D721Med (cell line): ENCODE measurements around the gene CACNA2D2.
A peak's percentile ranks its signal among the peaks of the same experiment; 100 is the strongest.

Experiments used
- DNase-seq: peaks from one replicate; pipeline ENCODE4 v3.0.0; 2011; ENCODE audit warnings: low spot score; ENCODE audit not compliant: insufficient read length
- FAIRE-seq: peaks from 2 replicates; lab custom pipeline; 2011; peaks lifted over from hg19 to GRCh38; lab: Jason Lieb, UNC
- TF ChIP-seq, protein P1 (sequence below): IDR thresholded peaks from 2 replicates; pipeline ENCODE4 v1.5.1; 2012; ENCODE audit warnings: mild to moderate bottlenecking, control low read depth; ENCODE audit not compliant: insufficient read depth; ENCODE audit errors: missing control alignments

The CACNA2D2 gene

DNA sequence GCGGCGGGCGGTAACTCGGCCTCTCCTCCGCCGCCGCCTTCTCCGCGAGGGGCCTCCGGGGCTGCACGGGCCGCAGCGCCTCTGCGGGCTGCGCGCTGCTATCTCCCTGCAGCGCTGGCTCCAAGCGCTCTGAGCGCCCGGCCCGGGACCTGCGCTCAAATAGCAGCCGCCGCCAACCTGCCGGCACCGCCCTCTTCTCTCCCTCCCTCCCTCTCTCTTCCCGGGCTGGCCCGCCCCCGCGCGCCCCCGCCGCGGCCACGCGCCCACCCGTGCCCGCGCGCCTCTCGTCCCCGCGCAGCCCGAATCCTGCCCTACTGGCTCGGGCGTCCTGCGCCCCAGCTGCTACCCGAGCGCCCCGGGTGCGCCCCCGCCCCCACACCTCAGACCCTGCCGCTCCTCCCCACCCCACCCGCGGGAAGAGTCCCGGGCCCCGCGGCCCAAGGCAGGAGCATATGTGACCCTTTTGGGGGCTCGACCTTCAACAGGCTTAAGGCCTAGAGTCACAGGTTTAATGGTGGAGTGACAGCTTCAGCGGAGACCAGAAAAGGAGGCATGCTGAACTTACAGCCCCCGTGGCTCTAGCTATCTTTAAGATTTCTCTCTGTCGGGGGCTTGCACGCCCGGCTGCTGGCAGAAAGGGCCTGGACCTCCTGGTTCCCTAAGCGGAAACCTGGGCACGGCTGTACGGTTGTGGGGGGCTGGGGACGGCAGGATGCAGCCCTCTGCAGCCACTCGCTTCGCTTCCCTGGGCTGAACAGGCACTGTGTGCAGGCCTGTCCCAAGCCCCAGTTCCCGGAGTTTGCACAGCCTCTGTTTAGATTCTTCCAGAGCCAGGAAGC, at the start of gene CACNA2D2:
Gene CACNA2D2, minus strand, starts transcription at position 131 of the 839 bp plus-strand sequence. CDS start 211 bp downstream, outside the sequence.
- TF ChIP-seq, protein P1, sequence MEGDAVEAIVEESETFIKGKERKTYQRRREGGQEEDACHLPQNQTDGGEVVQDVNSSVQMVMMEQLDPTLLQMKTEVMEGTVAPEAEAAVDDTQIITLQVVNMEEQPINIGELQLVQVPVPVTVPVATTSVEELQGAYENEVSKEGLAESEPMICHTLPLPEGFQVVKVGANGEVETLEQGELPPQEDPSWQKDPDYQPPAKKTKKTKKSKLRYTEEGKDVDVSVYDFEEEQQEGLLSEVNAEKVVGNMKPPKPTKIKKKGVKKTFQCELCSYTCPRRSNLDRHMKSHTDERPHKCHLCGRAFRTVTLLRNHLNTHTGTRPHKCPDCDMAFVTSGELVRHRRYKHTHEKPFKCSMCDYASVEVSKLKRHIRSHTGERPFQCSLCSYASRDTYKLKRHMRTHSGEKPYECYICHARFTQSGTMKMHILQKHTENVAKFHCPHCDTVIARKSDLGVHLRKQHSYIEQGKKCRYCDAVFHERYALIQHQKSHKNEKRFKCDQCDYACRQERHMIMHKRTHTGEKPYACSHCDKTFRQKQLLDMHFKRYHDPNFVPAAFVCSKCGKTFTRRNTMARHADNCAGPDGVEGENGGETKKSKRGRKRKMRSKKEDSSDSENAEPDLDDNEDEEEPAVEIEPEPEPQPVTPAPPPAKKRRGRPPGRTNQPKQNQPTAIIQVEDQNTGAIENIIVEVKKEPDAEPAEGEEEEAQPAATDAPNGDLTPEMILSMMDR: no peak
- DNase-seq (peak; percentile 87), FAIRE-seq (no peak)

DNA sequence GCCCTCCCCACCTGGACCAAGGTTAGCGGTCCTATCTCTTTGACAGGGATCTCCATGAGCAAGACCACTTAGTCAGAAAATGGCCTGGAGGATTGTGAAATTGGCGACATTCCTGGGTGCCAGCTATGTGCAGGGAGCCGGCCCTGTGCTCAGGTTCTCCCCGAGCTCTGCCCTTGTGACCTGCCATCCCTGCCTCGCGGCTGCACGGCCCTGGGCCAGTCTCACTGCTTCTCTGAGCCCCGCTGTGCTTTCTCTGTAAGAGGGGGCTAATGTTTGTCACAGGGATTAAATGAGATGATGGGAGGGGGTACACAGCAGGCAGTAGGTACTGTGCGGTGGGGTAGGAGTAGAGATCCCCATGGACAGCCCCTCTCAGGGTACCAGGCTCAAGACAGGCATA, 49.2 kb upstream of the CACNA2D2 start:
- FAIRE-seq (no peak), DNase-seq (no peak)
- TF ChIP-seq, protein P1: no peak

DNA sequence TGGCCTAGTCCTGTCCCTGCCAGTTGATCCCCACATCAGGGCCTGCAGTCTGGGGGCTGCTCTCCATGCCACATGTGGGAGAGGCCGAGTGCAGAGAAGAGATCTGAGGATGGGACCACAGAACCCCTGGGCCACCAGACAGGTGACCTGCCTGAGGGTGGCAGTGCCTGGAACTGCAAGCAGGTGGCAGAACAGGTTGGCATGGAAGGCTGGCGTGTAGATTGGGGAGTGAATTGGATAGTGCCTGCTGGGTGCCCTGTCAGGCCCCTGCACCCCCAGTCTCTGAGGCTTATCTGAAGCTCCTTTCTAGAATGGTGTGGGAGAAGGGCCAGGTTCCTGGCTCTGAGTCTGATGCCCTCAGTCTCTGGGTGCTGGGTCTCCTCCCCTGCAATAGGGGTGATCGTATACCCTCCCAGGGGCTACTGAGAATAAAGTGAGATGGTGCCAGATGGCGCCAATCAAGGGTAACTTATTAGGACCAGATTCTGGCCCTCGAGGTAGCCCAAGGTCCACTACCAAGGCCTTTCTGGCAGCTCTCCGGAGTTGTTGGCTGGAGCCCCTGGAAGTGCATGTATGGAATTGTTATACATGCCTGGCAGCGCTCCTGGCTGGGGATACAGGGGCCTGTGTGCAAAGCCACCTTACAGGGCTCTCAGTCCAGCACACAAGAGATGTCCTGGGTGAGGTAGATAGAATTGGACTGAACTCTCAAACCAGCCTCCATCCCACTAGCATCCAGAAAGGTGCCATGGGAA, 48.4 kb upstream of the CACNA2D2 start:
- TF ChIP-seq, protein P1: peak; percentile 2
- FAIRE-seq (no peak), DNase-seq (no peak)

DNA sequence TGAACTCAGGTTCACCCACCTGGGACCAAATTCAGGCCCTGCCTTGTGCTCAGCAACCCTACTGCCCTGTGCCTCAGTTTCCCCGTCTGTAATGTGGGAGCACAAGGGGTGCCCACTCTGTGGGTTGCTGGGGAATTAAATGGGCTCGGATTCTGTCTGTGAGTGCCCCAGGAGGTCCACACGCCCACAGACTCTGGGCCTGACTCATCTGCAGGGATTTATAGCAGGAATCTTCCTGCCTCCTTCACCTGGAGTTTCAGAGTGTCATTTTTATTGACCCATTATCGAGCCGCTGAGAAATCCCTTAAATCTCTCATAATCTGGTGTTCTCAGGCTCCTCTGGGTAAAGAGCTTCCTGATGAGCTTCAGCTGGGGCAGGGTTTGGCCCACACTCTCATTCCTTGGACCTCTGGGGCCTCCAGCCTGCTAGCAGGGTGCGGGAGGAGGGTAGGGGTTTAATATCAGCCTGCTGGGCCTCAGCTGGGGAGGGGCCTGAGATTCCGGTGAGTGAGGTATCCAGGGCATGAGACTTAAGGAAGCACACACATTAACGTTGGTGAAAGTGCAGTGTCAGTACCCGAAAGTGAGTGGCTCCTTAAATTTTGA, 47.7 kb upstream of the CACNA2D2 start:
- FAIRE-seq (no peak), DNase-seq (no peak)
- TF ChIP-seq, protein P1: no peak

DNA sequence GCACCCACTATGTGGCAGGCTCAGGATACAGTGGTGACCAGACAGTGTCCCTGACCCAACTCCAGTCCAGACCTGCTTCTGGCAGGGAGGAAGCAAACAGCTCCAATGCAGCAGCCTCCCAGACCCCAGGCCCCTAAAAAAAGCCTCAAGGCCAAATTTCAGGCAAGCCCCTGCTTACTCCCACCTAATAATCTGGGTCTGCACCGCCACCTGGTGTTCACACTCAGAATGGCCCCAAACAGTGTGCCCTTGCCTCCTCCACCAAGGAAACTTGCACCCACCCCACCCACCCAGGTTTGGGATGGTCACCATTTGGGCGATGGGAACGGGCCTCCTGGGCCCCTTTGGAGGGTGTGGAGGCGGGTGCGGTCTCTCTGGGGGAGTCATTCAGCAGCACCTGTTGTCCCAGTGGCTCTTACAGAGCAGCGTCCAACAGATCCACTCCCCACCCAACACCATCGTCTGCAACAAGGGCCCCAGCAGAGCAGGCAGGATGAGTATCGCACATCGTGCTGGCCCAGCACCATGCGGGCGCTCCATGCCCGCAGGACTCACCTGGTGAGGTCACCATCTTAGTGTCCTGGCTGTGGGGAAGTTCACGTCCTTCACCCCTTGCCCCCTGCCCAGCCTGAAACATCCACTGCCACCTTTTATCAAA, 46.8 kb upstream of the CACNA2D2 start:
- no peak for FAIRE-seq
- TF ChIP-seq, protein P1: peak; percentile 70
- DNase-seq: peak; percentile 81

DNA sequence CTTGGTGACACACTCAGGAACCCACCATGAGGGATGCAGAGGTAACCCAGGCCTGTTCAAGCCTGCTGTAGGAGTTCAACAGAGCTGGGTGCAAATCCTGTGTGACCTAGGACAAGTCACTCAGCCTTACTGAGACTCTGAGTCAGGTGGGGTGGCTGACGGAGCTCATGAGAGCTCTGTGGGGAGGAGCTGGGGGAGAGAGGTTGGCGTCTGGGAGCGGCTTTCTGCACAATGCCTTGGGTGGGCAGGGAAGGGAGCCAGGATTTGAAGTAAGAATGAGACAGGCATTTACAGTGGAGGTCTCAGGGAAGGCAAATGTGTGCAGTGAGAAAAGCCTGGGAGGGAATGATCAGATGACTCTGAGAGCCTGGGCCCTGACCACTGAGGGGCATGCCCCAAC, 45.8 kb upstream of the CACNA2D2 start:
- TF ChIP-seq, protein P1: no peak
- FAIRE-seq (no peak), DNase-seq (no peak)
